MM.1S (cell line): Measurements from ENCODE around the gene CLEC4F.

Experiments
- EZH2 ChIP-seq: fragments of 300-600 bp; sonication (generic); optimal IDR thresholded peaks from 2 replicates; pipeline ENCODE3; 2017; ENCODE audit warnings: low read depth, mild to moderate bottlenecking, antibody characterized with exemption, low read length, mixed read lengths
- EZH2phosphoT487 ChIP-seq: fragments of 300-600 bp; sonication (generic); IDR thresholded peaks from 2 replicates; pipeline ENCODE4 v1.6.1; 2018; ENCODE audit warnings: antibody characterized with exemption, low read length
- TF ChIP-seq, protein P1 (sequence below): fragments of 300-600 bp; sonication (generic); IDR thresholded peaks from 2 replicates; pipeline ENCODE4 v1.5.1; 2016; ENCODE audit warnings: antibody characterized with exemption, low read length, mixed read lengths

DNA sequence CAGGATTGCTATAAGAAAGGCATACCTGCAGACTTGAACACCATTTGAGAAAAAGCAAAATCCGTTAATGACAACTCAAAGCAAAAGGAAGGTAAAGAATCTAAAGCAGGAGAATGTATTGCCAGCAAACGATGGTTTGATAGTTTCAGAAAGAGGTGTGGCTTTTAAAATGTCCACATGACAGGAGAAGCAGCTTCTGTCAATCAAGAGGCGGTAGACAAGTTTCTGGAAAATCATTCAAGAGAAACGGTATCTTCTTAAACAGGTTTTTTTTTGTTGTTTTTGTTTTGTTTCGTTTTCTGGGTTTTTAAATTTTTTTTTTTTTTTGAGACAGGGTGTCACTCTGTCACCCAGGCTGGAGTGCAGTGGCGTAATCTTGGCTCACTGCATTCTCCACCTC is 13.8 kb downstream of the CLEC4F start:
- TF ChIP-seq EZH2 (no peak), EZH2phosphoT487 (no peak)
- TF ChIP-seq, protein P1, sequence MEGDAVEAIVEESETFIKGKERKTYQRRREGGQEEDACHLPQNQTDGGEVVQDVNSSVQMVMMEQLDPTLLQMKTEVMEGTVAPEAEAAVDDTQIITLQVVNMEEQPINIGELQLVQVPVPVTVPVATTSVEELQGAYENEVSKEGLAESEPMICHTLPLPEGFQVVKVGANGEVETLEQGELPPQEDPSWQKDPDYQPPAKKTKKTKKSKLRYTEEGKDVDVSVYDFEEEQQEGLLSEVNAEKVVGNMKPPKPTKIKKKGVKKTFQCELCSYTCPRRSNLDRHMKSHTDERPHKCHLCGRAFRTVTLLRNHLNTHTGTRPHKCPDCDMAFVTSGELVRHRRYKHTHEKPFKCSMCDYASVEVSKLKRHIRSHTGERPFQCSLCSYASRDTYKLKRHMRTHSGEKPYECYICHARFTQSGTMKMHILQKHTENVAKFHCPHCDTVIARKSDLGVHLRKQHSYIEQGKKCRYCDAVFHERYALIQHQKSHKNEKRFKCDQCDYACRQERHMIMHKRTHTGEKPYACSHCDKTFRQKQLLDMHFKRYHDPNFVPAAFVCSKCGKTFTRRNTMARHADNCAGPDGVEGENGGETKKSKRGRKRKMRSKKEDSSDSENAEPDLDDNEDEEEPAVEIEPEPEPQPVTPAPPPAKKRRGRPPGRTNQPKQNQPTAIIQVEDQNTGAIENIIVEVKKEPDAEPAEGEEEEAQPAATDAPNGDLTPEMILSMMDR = no peak
